LNCAP (cell line): Measurements from ENCODE around the gene PTPN14.

Experiments
- TF ChIP-seq, protein P1 (sequence below): fragments of 450-650 bp; IDR thresholded peaks from 2 replicates; pipeline ENCODE4 v1.5.1; 2017; ENCODE audit warnings: mild to moderate bottlenecking

PTPN14 gene

DNA sequence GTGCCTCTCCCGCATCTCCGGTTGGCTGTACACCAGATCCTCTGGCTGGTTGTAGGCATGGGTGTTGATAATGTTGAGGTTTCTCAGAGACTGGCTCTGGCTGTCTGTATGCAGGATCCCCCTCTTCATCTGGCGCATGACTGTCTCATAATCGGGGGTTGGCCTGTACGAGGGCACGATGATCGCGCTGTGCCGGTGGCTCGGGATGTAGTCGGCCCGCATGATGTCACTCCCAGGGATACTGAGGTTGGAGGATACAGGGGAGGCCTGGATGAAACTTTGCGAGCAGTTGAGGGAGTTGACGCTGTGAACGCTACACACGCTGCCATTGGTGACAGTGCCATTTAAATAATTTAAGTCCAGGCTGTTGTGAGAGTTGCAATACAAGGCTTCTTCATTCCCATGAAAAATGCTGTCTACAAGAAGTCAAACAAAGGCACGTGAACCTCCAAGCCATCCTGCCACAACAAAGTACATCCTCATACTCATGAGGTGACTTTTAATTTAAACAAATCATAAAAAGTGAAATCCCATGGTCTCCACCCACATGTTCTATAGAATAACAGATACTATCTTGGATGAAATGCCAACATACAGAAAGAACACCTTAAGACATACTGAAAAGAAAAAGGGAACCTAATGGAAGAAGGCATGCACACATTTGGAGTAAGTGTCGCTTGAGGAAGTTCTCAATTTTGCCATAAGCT, 166.9 kb downstream of the PTPN14 start:
- TF ChIP-seq, protein P1, sequence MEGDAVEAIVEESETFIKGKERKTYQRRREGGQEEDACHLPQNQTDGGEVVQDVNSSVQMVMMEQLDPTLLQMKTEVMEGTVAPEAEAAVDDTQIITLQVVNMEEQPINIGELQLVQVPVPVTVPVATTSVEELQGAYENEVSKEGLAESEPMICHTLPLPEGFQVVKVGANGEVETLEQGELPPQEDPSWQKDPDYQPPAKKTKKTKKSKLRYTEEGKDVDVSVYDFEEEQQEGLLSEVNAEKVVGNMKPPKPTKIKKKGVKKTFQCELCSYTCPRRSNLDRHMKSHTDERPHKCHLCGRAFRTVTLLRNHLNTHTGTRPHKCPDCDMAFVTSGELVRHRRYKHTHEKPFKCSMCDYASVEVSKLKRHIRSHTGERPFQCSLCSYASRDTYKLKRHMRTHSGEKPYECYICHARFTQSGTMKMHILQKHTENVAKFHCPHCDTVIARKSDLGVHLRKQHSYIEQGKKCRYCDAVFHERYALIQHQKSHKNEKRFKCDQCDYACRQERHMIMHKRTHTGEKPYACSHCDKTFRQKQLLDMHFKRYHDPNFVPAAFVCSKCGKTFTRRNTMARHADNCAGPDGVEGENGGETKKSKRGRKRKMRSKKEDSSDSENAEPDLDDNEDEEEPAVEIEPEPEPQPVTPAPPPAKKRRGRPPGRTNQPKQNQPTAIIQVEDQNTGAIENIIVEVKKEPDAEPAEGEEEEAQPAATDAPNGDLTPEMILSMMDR: no peak

DNA sequence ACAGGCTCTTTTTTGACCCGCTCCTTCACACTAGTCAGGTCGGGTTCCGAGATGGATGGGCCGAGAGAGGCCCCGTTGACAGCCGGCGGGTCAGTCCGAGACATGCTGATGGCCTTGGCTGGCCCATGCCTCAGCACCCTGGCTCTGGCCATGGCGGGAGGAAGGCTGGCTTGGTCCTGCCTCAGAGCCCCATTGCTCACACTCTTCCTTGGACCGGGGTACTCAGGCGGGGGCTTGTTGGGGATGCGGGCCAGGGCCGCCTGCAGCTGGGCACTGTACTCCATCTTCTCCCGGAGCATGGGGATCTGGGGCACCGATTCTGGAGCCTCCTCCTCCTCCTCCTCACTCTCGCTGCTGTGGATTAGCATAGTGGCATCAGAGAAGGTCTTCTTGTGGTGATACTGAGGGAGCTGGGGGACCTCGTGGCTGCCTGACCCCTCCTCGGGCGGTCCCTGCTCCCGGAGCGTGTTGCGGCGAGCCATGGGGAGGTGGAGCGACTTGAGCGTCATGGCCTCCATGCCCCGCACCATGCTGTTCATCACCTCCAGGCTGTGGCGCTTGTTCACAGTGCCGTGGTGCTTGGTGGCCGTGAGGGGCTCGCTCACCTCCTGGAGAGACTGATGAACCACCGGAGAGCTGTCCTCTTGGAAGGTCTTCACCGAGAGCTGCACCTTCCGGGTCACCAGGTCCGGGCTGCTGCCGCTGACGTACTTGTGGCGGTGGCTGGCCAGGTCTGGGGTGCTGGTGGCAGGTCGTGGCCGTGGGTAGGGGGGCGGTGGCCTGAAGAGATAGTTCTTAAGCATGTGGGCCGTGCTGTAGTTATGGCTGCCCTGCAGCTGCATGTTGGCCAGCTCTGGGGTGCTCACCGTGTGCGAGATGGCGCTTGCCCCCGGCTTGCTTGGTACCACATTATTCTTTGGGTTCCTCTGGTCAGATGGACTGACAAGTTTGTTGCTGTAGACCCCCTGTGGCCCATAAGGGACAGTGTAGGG, 167.7 kb downstream of the PTPN14 start:
- TF ChIP-seq, protein P1: no peak

DNA sequence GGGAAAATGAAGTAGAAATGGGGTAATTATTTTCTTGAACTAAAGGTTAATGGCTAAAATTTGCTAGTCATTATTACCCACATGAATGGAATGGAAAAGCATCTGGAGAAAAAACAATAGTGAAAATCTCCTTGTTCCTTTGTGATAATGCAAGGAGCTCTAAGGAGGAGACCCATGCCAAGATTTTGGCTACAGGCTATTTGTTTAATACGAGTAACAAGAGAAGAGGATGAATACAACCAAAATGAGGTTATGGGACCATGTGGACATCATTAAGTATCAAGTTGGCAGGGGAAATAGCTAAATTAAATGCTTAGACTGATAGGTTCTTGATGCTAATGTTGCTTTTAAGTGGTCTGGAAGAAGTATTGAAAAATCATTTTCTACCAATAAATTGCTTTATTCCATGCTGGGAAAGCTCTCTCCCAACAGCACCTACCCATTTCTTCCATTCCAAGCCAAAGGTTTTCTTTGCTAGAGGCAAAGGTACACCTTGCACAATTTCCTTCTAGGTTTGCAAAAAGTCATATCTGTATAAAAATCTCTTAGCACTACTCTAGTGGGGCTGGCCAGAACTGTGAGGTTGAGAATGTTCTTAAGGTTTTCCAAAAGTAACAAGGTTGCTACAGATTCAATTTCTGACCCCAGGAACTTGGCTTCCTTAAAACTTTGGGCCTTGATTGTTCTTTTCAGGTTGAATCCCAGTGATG, 170.3 kb downstream of the PTPN14 start:
- TF ChIP-seq, protein P1: no peak

DNA sequence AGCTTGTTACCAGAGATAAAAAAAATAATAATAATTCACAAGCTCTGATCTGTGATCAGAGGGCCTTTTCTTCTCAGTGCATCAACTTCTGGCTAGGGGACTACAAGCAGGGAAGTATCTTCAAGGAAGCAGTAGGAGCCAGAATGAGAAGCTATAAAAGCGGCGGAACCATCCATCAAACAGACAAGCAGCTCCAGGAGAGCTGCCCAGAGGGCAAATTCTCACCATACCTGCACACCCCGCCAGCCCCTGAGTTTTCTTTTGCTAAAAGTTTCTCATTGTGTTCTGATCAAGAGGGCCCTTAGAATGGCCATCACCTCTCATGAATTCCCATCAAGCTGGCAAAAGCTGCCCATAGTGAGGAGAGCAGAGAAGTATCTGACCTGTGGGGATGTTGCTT, 171.0 kb downstream of the PTPN14 start:
- TF ChIP-seq, protein P1: no peak

DNA sequence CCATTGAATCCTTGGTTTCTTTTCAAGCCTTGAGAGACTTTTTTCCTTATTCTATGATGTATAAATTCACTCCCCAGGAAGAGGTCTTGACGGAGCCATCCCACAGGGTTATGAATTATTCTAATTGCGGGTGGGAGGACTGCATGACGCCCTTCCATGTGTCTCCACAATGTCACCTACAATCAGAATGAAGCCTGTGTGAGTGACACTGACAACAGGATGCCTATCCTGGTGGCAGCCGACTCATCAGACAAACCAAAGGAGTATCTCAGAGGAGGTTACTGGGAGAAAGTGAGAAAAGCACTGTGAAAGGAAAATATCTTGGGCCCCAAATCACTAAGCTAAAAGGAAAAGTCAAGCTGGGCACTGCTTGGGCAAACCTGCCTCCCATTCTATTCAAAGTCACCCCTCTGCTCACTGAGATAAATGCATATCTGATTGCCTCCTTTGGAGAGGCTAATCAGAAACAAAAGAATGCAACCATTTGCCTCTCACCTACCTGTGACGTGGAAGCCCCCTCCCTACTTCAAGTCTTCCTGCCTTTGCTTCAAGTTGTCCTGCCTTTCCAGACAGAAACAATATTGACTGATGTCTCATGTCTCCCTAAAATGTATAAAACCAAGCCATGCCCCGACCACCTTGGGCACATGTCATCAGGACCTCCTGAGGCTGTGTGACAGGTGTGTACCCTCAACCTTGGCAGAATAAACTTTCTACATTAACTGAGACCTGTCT, 172.0 kb downstream of the PTPN14 start:
- TF ChIP-seq, protein P1: no peak

DNA sequence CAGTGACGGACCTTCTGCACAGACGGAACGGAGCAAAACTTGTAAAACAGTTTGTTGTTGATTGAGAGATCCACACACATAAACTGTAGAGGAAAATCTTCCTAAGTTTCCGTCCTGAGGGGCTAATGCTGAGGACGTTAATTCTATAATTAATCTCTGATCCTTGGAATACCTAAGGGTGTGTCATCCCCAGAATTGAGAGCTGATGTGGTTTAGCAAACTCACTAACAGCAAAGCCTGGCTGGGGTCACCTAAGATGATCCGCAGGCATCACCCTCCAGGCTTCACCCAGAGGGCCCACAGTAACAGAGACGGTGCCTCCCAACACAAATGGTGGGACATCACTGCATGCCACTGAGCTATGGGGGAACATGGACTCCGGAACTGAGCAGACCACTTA, 172.9 kb downstream of the PTPN14 start:
- TF ChIP-seq, protein P1: no peak

DNA sequence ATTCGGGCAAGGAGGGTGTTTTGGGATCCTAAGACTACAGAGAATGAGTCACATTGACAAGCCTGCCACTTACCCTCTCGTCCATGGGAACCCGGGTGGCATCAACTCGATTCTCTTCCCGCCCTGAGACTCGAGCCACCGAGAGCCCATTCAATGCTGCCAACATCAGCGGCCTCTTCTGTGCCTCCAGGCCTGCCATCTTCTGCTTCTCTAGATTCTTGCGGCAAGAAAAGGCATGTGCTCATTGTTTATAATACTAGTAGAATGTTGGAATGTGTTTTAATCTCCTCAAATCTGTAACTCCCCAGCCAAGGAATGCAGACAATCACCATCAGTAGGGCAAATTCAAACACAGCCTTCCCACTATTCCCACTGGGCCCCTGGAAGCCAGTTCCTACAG, 173.5 kb downstream of the PTPN14 start:
- TF ChIP-seq, protein P1: no peak
